GM19035 (cell line): ENCODE results near the gene ARID3A.
"Not testable (repeated sequence)": the region's sequence is repeated elsewhere in the genome, so short reads cannot be mapped to it uniquely, and the experiment has no call there.

Experiments
- ATAC-seq: cut with Tn5 transposase; IDR thresholded peaks from one replicate; pipeline ENCODE4 v1.9.1; 2021; ENCODE audit not compliant: unreplicated experiment

ARID3A gene

DNA sequence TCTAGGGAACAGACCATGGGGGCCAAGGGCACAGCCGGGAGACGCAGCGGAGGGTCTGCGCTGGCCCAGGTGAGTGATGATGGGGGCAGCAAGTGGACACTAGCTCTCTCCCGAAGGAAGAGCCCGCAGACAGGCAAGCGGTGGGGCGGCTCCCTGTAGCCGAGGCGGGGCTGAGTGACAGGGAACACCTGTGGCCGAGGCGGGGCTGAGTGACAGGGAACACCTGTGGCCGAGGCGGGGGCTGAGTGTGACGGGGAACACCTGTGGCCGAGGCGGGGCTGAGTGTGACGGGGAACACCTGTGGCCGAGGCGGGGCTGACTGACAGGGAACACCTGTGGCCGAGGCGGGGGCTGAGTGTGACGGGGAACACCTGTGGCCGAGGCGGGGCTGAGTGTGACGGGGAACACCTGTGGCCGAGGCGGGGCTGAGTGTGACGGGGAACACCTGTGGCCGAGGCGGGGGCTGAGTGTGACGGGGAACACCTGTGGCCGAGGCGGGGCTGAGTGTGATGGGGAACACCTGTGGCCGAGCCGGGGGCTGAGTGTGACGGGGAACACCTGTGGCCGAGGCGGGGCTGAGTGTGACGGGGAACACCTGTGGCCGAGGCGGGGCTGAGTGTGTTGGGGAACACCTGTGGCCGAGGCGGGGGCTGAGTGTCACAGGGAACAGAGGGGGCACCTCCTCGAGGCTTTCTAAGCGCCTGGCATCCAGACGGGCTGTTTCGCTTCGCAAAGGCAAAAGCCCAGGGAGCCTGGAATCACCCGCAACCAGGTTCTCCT, 34.2 kb upstream of the ARID3A start:
- ATAC-seq = not testable (repeated sequence)

DNA sequence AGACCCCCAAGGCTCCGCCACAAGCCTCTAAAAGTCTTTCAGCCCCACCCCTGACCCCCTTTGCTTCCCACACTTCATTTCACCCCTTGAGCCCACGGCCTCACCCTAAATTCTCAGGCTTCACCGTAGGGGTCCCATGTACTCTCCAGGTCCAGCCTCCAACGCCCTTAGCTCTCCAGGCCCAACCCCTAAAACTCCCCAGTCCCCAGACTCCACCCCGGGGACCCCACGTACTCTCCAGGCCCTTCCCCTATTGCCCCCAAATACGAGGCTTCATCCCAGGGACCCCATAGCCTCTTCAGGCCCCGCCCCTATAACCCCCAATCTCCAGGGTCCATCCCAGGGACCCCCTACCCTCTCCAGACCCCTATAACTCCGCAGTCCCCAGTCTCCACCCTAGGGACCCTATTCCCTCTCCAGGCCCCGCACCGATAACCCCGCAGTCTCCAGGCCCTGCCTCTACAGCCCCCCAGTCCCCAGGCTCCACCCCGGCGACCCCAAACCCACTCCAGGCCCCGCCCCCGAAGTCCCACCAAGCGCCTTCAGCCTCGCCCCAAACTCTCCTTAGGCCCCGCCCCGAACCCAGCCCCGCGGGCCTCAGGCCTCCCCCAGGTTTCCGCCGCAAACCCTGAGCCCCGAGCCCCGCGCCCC, 33.5 kb upstream of the ARID3A start:
- no peak for ATAC-seq

DNA sequence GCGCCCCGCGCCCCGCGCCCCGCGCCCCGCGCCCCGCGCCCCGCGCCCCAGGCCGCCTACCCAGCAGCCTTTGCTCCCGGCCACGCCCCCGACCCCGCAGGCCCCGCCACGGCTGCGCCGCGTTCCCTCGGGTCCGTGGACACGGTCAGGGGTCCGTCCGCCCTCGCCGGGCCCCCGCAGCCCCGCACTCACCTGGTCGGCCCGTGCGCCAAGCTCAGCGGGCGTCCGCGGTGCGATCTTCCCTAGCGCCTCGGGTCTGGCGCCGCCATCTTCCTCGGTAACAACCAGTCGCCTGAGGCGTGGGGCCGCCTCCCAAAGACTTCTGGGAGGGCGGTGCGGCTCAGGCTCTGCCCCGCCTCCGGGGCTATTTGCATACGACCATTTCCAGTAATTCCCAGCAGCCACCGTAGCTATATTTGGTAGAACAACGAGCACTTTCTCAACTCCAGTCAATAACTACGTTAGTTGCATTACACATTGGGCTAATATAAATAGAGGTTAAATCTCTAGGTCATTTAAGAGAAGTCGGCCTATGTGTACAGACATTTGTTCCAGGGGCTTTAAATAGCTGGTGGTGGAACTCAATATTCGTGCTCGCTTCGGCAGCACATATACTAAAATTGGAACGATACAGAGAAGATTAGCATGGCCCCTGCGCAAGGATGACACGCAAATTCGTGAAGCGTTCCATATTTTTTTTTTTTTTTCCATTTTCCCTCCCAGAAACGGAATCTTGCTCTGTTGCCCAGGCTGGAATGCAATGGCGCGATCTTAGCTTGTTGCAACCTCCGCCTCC, 32.7 kb upstream of the ARID3A start, which contains the start of the genes MED16 and RNU6-9:
Gene MED16 (minus strand): TSS at position 294 of the 796 bp plus-strand sequence. CDS start 2,056 bp downstream, outside the sequence.
Gene RNU6-9 (plus strand): TSS at position 591 of the 796 bp plus-strand sequence.
- peak; percentile 86 for ATAC-seq

DNA sequence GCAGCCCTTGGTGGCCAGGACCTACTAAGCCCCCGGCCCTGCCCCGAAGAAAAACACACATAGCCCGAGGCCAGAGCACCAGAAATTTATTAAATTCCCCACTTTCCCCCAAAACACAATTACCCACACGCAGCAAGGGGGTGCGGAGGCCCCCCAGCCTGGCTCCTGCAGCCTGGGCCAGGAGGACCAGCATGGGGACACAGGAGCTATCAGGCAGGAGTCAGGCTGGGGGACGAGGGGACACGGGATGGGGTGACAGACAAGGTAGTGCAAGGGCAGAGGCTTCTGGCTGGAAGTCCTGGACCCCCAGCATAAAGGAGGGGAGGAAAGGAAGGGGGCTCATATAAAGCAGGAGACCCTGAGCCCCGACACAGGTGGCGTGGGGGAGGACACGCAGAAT, 29.4 kb upstream of the ARID3A start:
- no peak for ATAC-seq

DNA sequence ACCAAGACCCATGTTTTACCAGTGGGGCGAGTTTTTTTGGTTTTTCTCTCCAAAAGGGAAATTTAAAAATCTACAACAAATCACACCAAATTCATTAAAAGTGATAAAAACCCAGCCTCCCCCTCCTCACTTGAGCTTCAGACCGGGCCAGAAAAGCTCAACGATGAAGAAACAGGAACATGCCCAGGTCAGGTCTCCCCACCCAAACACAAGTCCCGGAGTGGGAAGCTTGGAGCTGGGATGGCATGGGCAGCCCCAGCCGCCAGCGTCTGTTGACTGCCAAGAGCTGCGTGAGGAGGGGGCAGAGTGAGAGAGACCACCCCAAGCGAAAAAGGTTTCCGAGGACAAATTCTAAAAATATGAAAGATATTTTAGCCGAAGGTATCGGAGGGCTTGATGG, 28.8 kb upstream of the ARID3A start:
- no peak for ATAC-seq

DNA sequence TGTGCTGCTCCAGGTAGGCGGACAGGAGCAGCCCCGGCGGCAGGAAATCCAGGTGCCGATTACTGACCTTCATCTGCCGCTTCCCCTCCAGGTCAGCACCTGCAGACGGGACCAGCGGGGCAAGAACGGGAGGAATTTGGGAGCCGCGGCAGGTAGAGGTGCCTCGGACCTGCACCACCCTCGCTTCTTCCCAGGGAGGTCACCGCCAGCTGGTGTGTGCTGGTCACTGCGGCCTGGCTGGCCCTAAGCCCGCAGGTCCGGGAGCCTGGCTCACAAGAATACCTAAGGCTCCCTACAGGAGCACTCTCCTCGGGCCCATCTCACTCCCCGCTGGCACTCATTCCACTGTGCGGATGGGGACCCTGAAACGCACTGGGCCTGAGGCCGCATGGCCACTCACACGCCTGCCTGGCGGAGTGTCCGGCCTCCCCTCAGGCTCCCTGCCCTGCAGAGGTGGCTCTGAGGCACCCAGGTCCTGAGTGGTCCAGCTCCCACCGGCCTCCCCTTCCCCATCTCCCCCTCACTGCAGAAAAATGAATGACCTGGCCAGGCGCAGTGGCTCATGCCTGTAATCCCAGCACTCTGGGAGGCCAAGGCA, 28.3 kb upstream of the ARID3A start:
- no peak for ATAC-seq

DNA sequence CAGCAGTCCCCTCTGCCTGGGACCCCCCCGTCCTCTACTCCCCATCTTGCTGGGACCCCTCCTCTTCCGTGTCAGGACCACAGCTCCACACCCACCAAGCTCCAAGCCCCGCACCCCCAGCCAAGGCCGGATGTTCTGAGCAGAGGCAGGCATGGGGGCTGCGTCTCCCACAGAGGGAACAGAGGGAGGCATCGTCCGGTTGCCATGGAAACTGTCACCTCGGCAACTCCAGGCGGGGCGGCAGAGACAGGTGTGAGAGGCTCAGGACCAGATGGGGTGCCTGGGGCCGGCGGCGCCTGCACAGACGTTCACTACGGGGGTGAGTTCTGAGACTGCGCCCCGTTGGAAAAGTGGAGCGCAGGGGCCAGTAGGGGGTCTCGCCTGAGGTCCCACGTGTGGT, 27.2 kb upstream of the ARID3A start:
- no peak for ATAC-seq

DNA sequence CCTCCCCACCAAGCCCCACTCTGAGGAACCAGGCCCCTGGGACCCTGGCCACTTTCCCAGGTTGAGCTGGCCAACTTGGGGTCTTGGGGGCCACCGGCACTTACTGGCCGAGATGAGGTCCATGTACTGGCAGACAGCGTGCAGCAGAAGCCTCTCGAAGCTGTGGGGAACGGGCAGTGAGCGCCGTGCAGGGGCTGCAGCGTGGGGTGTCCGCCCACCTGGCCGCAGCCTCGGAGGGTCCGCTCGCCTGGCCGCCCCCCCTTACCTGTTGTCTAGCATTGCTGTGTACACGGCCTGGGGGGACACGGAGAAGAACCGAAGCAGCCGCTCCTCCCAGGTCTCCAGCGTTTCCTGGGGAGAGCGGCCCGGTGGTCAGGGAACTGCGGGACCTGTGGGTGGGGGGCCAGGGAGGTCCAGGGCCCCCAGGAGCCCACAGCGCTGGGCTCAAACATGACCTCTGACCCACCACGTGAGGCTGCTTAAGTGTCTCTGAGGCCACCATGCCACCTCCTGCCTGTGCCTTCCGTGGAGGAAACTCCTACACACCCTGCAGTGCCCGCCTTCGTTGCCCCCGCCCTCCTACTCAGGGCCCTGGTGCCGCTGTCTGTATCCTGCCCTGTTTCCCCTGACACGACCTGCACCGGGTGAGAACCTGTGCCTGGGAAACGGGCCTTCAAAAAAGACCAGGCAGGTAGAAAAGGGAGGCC, 26.3 kb upstream of the ARID3A start:
- ATAC-seq = no peak

DNA sequence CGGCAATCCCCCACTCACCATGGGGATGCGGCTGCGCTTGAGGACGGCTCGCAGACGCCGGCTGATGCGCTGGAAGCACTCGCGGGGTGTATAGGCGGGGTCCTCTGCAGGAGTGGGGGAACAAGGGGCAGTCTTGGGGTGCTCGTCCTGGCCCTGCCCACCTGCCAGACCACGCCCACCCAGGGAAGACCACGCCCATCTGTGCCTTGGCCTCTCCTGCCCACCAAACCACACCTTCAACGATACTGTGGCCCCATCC, 25.9 kb upstream of the ARID3A start:
- no peak for ATAC-seq

DNA sequence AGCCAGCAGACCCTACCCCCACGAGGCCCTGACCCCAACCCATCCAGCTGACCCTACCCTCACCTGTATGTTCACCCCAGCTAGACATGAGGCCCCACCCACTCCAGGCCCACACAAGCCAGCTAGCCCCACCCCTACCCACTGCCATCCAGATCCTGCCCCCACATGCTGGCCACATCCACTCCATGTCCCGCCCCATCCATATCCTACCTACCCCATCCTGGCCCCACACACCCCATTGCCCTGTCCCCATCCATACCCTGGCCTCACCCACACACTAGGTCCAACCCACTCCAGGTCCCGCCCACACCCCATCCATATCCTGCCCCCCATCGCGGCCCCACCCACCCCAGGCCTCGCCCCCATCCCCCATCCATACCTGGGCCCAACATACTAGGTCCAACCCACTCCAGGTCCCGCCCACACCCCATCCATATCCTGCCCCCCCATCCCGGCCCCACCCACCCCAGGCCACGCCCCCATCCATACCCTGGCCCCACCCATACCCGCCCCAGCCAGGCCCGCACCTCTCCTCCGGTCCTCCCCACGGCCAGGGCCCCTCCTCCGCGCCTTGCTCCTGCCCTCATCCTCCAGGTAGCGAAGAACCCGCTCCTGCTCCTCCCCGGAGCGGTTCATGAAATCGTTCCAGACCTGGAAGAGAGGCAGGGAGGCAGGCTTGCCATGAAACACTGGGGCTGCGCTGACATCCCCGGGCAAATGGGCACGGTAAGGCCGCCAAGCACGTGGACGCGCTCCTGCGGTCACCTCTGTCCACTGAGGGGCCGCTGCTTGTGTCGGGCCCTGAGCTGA, 25.3 kb upstream of the ARID3A start:
- ATAC-seq = no peak

DNA sequence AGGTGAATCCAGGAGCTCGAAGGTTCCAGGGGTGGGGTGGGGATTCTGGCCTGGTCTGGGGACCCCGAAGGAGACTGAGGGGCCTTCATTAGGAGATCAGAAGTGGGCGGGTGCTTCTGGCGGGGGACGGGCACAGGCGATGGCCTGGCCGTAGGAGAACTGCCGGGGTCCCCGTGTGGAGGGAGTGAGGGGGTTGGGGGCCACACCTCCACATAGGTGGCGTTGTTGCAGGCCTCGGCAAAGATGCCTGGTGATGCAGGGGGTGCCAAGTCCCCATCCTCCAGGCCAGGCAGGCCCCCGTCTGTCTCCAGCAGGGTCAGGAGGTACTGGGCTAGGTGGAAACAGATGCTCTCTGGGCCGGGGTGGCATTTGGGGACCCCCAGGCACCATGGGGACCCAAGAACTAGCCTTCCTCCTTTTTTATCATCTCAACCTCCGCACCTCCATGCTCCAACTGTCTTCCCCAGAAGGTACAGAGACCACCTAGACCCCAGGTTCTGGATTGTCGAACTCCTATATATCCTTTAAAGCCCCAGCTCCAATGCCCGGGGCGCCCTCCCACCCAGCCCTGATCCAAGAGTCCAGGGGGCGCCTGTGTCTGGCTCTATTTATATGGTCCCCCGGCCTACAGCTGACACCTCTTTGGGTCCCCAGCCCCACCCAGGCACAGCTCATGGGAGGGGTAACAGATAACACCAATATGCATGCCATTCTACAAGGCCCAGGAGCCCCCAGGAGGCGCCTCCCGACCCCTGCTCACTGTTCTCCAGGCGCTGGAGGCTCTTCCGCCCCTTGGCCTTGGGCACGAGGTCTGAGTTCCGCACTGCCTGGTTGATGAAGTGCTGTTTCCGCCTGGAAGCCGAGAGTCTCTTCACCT, 24.4 kb upstream of the ARID3A start:
- ATAC-seq = no peak

DNA sequence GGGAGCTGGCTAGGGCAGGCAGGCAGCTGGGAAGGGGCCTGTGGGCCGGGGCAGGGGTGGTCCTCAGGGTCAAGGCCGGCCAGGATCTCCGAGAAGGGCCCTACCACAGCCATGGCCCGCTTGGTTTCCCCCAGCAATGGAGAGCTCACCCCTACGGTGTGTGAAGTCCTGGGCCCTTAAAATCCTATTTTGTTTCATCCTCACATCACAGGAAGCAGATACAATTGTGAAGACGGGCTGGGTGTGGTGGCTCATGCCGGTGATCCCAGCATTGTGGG, 23.8 kb upstream of the ARID3A start:
- no peak for ATAC-seq

DNA sequence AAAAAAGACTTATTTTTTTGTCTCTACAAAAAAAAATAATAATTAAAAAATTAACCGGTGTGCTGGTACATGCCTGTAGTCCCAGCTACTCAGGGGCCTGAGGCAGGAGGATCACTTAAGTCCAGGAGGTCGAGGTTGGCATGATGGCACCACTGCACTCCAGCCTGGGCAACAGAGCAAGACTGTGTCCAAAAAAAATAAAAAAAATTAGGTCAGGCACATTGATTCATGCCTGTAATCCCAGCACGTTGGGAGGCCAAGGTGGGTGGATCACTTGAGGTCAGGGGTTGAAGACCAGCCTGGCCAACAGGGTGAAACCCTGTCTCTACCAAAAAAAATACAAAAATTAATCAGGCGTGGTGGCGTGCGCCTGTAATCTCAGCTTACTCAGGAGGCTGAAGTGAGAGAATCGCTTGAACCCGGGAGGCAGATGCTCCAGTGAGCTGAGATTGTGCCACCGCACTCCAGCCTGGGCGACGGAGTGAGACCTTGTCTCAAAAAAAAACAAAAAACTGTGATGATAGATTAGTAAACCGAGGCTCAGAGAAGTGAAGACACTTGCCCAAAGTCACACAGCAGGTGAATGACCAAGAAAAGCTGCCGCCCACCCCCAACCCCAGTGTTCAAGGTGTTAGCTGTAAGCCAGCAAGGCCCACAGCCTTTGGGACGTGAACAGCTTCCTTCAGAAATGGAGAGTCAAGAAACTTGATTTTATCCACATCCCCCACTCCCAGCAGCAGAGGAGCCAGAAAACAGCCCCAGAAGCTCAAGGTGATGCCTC, 23.2 kb upstream of the ARID3A start:
- ATAC-seq = no peak

DNA sequence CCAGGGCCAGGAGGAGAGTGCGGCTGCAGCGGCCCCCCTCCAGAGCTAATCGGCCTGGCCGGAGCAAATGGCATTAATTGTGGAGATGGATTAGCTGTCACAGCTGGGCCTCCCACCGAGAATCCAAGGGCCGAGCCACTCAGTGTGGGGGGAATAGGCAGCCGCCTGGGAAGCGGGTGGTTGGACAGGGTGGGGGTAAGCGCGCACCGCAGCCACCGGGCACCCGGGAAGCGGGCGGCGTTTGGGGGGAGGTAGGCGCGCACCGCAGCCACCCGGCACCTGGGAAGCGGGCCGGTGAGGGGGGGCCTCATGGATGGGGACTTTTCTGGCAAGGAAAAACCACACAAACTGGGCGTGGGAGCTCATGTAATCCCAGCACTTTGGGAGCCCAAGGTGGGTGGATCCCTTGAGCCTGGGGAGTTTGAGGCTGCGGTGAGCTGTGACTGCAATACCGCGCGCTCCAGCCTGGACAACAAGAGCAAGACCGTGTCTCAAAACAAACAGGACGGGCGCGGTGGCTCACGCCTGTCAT, 22.5 kb upstream of the ARID3A start:
- ATAC-seq = no peak

DNA sequence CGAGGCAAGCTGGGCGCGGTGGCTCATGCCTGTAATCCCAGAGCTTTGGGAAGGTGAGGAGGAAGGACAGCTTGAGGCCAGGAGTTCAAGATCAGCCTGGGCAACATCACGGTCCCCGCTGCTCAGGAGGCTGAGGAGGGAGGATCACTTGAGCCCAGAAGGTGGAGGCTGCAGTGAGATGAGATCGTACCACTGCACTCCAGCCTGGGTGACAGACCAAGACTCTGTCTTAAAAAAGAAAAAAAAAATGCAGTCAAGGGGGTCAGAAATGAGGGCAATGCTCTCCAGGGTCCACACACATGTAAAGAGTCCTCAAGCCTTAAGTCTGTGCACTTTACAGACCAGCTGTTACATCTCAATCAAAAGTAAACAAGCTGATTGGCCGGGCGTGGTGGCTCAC, 21.3 kb upstream of the ARID3A start:
- ATAC-seq = no peak

DNA sequence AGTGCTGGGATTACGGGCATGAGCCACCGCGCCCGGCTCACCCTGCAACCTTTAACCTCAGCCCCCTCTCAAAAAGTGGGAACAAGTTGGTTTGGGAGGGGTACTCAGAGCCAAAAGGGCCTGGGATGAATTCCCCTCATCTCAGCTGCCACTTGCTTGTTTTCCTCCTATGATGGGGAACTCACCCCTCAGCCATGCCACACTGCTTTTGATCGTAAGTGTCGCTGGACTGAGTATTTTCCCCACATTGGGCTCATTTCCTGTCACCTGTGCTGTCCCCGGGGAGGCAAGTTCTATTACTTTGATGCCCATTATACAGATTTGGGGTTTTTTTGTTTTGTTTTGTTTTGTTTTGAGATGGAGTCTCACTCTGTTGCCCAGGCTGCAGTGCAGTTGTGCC, 19.4 kb upstream of the ARID3A start:
- no peak for ATAC-seq

DNA sequence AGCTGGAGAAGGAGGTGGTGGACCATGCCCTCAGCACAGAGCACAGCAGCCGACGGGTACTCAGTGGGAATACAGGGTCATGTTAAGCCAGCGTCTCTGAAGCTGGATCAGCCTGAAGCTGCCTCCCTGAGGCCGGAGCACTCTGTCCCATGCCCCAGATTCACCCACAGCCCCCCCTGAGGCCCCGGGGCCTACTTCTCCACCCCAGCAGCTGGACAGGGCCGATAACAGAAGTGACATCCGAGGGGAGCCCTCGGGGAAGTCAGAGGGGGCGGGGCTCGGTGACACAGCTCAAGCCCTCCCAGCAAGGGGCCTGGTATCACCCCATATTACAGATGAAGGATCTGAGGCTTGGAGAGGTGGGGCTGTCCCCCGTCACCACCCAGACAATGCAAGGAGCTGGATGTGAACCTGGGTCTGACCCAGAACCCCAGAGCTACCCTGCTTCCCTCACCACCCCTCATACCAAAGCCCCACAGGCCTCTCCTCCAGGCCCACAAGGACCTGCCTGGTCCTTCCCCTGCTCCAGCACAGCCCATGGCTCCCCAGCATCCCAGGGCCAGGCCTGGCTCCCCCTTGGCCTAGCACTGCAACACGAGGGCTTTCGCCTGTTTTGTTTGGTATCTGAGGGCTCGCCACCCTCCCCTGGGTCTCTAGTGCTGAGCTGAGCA, 18.5 kb upstream of the ARID3A start:
- ATAC-seq = no peak
